Heart left ventricle (tissue), 16 donors: ENCODE data around the gene SGTA. TPM values are rescaled to one million over a fixed set of nuclear protein-coding genes. Genes with fewer than 3 reads are reported as not detected.
"Not testable (repeated sequence)": the region's sequence is repeated elsewhere in the genome, so short reads cannot be mapped to it uniquely, and the experiment has no call there.

Experiments
- ATAC-seq, 4 donors: fragments of 200-7000 bp; cut with Tn5 transposase; one replicate each; pipeline ENCODE4 v1.9.1; 2020 to 2022; ENCODE audit warnings: moderate library complexity in 4 of 4, mild to moderate bottlenecking in 3 of 4, moderate number of reproducible peaks in 1 of 4
- DNase-seq, 5 donors: peaks; one replicate each; pipeline ENCODE4 v3.0.0-alpha.2; 2020
- H3K27ac ChIP-seq, 12 donors: fragments of 200-600 bp; sonication (generic) in 4 of 12; one replicate each; pipeline versions ENCODE4 v1.5.0 to v1.8.0; 2016 to 2022; ENCODE audit warnings: mild to moderate bottlenecking in 2 of 12
- H3K27me3 ChIP-seq, 9 donors: fragments of 200-600 bp; sonication (generic) in 2 of 9; one replicate each; pipeline versions ENCODE4 v1.5.1 to v1.8.0; 2016 to 2022; ENCODE audit warnings: mild to moderate bottlenecking in 3 of 9
- H3K36me3 ChIP-seq, 9 donors: fragments of 200-600 bp; sonication (generic) in 2 of 9; one replicate each; pipeline versions ENCODE4 v1.5.0 to v1.8.0; 2018 to 2022; ENCODE audit warnings: mild to moderate bottlenecking in 2 of 9
- H3K4me1 ChIP-seq, 12 donors: fragments of 200-600 bp; sonication (generic) in 4 of 12; one replicate each; pipeline versions ENCODE4 v1.5.0 to v1.8.0; 2016 to 2022; ENCODE audit warnings: mild to moderate bottlenecking in 3 of 12
- H3K4me3 ChIP-seq, 12 donors: fragments of 200-600 bp; sonication (generic) in 4 of 12; one replicate each; pipeline versions ENCODE4 v1.5.0 to v1.8.0; 2017 to 2022; ENCODE audit warnings: mild to moderate bottlenecking in 9 of 12, moderate library complexity in 4 of 12
- H3K9me3 ChIP-seq, 12 donors: fragments of 200-600 bp; sonication (generic) in 4 of 12; one replicate each; pipeline versions ENCODE4 v1.5.0 to v1.8.0; 2016 to 2022; ENCODE audit warnings: mild to moderate bottlenecking in 1 of 12
- POLR2A ChIP-seq, 2 donors: fragments of 450-650 bp; IDR thresholded peaks; one replicate each; pipeline ENCODE4 v1.6.1; 2017; ENCODE audit warnings: antibody characterized with exemption in 2 of 2, mild to moderate bottlenecking in 2 of 2, moderate library complexity in 2 of 2
- WGBS, 4 donors: extraction: QIAGEN DNeasy Blood & Tissue Kit in 2 of 4; methylation state at CpG; one replicate each; pipeline versions ENCODE4 v1.1.5 to v1.1.7; 2013 to 2018; 5-methylcytosine and 5-hydroxymethylcytosine counted together
- intact Hi-C, 10 donors: fragments of 100-400 bp; cut with DNase I; formaldehyde crosslinking; loops; one replicate each; pipeline versions ENCODE4 v1.11.1 to v1.14.2; 2022
- polyA plus RNA-seq, 2 donors: library from polyadenylated mRNA; stranded (reverse); fragments of 200-250 nt; gene quantifications; one replicate each; pipeline ENCODE4 v1.2.3, GENCODE V29; 2013
- total RNA-seq, 9 donors: library from RNA; depleted of rRNA in 2 of 9; stranded (reverse); fragments of >200 nt in 2 of 9; fragmentation: NEBNext Ultra II Directional in 3 of 9; extraction: Animal tissue kit (Norgen Biotek cat#: 25700) in 3 of 9; gene quantifications; one replicate each; pipeline versions ENCODE4 v1.1.0 to v1.2.4, GENCODE V29; 2016 to 2023
- TF ChIP-seq, protein P1 (sequence below), 12 donors: fragments of 200-600 bp; sonication (generic) in 4 of 12; IDR thresholded peaks; one replicate each; pipeline versions ENCODE4 v1.5.0 to v1.8.0; 2018 to 2022; ENCODE audit warnings: antibody characterized with exemption in 12 of 12, mild to moderate bottlenecking in 5 of 12
- donor health status: ischemic (EF 13 %, LVEDD 7.1; RV severe dilation, severe dysfunction).
- donor health status: healthy with polysubstance abuse.
- donor health status: DM: no; HTN: yes; CAD: no.
- donor health status: DM: no; HTN: no; CAD: no.
- donor health status: ischemic (EF 25% LVEDD 6.9; RV normal size, moderate dysfunction).
- donor health status: ischemic (EF 25% LVEDD 5.7; RV mildly dilated, moderate dysfunction).
- donor health status: healthy.
- donor health status: DM: yes; HTN: yes; CAD: no.
- donor health status: ischemic (EF 35%, LVEDD 5.7; RV mildly dilated, moderate dysfunction).
- donor health status: nonischemic (EF 11% LVEDD 7.7; RV severe dilation, severe dysfunction).
- donor health status: DM: yes; HTN: yes; CAD: no.
- donor health status: PGD.
- donor health status: ischemic (EF 29% LVEDD 5.4; RV normal size, mild dysfunction).
- donor health status: nonischemic (EF 23%, LVEDD 6.1; RV moderate dilation, normal function).

The SGTA gene
- total and polyA plus RNA-seq, 11 donors: 47.4 to 125 (median 65.6) TPM

DNA sequence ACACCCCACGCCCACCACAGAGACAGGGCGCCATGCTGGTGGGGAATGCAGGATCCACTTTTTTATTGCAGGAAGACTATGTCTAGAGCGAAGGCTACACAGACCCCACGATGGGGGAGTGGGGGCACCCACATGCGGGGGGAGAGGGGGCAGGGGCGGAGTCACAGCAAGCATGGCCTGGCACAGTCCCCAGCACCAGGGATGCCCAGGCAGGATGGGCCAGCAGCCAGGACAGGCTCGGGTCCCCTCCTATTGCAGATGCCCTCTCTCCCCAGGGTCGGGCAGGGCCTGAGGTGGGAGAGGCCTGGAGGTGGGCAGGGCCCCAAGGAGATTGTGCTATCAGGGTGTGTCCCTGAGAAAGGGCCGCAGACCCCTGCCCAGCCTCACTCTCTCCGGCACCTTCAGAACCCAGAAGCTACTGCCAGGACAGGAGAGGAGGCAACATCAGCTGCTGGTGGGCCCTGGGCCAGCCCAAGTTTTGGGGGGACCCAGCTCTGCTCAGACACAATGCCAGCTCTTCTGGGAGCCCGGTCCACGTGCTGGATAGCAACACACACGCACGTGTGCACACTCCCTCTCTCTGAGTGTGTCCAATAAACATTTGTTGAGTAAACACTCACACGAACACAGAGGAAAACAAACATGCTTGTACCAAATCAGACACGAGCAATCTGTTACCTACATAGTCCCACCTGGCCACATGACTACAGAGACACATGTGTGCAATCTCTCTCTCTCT is 68.4 kb downstream of the SGTA start:
- TF ChIP-seq, protein P1, sequence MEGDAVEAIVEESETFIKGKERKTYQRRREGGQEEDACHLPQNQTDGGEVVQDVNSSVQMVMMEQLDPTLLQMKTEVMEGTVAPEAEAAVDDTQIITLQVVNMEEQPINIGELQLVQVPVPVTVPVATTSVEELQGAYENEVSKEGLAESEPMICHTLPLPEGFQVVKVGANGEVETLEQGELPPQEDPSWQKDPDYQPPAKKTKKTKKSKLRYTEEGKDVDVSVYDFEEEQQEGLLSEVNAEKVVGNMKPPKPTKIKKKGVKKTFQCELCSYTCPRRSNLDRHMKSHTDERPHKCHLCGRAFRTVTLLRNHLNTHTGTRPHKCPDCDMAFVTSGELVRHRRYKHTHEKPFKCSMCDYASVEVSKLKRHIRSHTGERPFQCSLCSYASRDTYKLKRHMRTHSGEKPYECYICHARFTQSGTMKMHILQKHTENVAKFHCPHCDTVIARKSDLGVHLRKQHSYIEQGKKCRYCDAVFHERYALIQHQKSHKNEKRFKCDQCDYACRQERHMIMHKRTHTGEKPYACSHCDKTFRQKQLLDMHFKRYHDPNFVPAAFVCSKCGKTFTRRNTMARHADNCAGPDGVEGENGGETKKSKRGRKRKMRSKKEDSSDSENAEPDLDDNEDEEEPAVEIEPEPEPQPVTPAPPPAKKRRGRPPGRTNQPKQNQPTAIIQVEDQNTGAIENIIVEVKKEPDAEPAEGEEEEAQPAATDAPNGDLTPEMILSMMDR (IDR thresholded peaks at IDR 0.05): no peak
- TF ChIP-seq POLR2A (IDR thresholded peaks at IDR 0.05): no peak
- peaks cover 0 to 7% (median 0%) of the 10 kb centered on the region in 9 donors for H3K27me3 ChIP-seq
- H3K4me1 ChIP-seq: peaks cover 0 to 6% (median 0%) of the 10 kb centered on the region in 12 donors
- ATAC-seq: peak in 2 of 4 donors; percentile 17 to 18
- H3K4me3 ChIP-seq: no peak overlapping the region
- intact Hi-C loops: no loop called here
- H3K9me3 ChIP-seq: peaks cover 0 to 12% (median 3%) of the 10 kb centered on the region in 12 donors
- H3K36me3 ChIP-seq: peaks cover 0 to 4% (median 0%) of the 10 kb centered on the region in 9 donors
- WGBS, 4 donors: 76 to 90% (median 84%) methylated on average over 13 to 16 of the region's 16 CpGs
- DNase-seq: peak in 1 of 5 donors; percentile 16
- no peak overlapping the region for H3K27ac ChIP-seq

DNA sequence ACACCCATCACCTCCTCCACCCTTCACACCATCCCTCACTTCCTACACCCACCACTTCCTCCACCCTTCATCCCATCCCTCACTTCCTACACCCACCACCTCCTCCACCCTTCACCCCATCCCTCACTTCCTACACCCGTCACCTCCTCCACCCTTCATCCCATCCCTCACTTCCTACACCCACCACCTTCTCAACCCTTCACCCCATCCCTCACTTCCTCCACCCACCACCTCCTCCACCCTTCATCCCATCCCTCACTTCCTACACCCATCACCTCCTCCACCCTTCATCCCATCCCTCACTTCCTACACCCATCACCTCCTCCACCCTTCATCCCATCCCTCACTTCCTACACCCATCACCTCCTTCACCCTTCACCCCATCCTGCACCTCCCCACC is 69.0 kb downstream of the SGTA start:
- H3K27me3 ChIP-seq, DNase-seq, H3K4me1 ChIP-seq, H3K27ac ChIP-seq, ATAC-seq, H3K36me3 ChIP-seq, intact Hi-C loops, H3K4me3 ChIP-seq: not testable (repeated sequence)
- WGBS, 4 donors: 49 to 74% (median 54%) methylated on average over 1 of the region's 1 CpG; no CpG with 5 or more reads in 1 of the 4 donors
- peaks cover 0 to 12% (median 3%) of the 10 kb centered on the region in 12 donors for H3K9me3 ChIP-seq

DNA sequence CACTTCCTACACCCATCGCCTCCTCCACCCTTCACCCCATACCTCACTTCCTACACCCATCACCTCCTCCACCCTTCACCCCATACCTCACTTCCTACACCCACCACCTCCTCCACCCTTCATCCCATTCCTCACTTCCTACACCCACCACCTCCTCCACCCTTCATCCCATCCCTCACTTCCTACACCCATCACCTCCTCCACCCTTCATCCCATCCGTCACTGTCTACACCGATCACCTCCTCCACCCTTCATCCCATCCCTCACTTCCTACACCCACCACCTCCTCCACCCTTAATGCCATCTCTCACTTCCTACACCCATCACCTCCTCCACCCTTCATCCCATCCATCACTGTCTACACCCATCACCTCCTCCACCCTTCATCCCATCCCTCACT is 69.9 kb downstream of the SGTA start:
- H3K4me1 ChIP-seq, H3K36me3 ChIP-seq, H3K27me3 ChIP-seq, intact Hi-C loops, DNase-seq, ATAC-seq, H3K4me3 ChIP-seq, H3K27ac ChIP-seq: not testable (repeated sequence)
- WGBS, 4 donors: 81 to 93% (median 86%) methylated on average over 3 of the region's 3 CpGs
- H3K9me3 ChIP-seq: peaks cover 0 to 12% (median 3%) of the 10 kb centered on the region in 12 donors

DNA sequence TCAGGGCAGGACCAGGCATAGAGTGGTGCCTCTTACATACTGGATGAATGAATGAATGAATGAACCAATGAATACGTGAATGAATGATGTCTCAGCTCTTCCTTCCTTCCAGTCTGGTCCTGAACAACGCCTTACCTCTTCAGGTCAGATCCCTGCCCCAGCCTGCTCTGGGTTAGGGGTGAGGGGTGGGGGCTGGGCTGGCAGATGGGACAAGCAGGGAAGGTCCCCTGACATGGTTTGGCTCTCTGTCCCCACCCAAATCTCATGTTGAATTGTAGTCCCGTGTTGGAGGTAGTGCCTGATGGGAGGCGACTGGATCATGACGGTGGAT is 71.2 kb downstream of the SGTA start:
- intact Hi-C loops: no loop called here
- H3K27me3 ChIP-seq: peaks cover 0 to 5% (median 0%) of the 10 kb centered on the region in 9 donors
- peaks cover 0 to 12% (median 3%) of the 10 kb centered on the region in 12 donors for H3K9me3 ChIP-seq
- H3K4me3 ChIP-seq: no peak overlapping the region
- ATAC-seq (no peak), DNase-seq (no peak)
- H3K4me1 ChIP-seq: peaks cover 0 to 4% (median 0%) of the 10 kb centered on the region in 12 donors
- H3K27ac ChIP-seq: no peak overlapping the region
- H3K36me3 ChIP-seq: peaks cover 0 to 4% (median 0%) of the 10 kb centered on the region in 9 donors
- WGBS, 4 donors: 68 to 70% (median 70%) methylated on average over 5 of the region's 5 CpGs
- TF ChIP-seq, protein P1 (IDR thresholded peaks at IDR 0.05): no peak
- TF ChIP-seq POLR2A (IDR thresholded peaks at IDR 0.05): no peak

DNA sequence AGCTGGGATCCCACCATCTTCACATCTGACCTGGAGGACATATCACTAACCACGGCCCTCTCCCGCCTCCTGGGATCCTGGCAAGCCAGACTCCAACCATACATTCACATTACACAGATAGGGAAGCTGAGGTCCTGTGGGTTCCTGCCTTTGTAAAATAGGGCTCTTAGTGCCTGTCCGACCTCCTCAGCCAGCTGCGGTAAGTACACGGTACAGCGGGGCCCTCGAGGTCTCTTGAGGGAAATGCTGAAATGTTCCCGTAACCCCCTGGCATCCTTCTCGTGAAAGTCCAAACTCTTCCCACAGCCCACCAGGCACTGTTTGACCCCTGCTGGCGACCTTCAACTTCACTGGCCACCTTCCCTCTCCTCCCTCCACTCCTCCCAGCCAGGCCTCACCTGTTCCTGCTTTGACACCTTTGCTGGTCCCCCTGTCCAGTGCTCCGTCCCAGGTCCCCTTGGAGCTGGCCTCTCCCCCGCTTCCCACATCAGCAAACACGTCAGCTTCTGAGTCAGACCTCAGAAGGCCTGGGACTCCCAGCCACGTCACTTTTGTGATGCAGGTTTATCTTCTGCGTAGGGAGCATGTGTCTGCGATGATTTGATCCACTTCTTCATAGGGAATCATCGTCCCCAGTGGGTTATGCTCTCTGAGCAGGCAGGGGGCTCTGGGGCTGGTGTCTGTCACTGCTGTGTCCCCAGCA is 71.8 kb downstream of the SGTA start:
- Histone ChIP-seq H3K27me3 (peaks cover 0 to 5% (median 0%) of the 10 kb centered on the region in 9 donors), H3K4me3 (no peak overlapping the region), H3K9me3 (peaks cover 0 to 12% (median 3%) of the 10 kb centered on the region in 12 donors), H3K4me1 (peaks cover 0 to 4% (median 0%) of the 10 kb centered on the region in 12 donors), H3K36me3 (peaks cover 0 to 2% (median 0%) of the 10 kb centered on the region in 9 donors), H3K27ac (no peak overlapping the region)
- ATAC-seq: peak in 1 of 4 donors; percentile 38
- TF ChIP-seq POLR2A (IDR thresholded peaks at IDR 0.05): no peak
- TF ChIP-seq, protein P1 (IDR thresholded peaks at IDR 0.05): no peak
- intact Hi-C loops: no loop called here
- WGBS, 4 donors: 61 to 75% (median 70%) methylated on average over 15 to 17 of the region's 17 CpGs
- peak in 1 of 5 donors; percentile 25 for DNase-seq
